Prostate gland (tissue), 2 donors: ENCODE measurements around the gene MAML2. TPM values are rescaled to one million over a fixed set of nuclear protein-coding genes. Genes with fewer than 3 reads are reported as not detected.

Source experiments
- DNase-seq: peaks from one replicate; pipeline ENCODE4 v3.0.0-alpha.2; 2019; ENCODE audit warnings: low spot score
- H3K27ac ChIP-seq, 2 donors: fragments of 200-600 bp; sonication (generic); 2 replicates each; pipeline ENCODE4 v1.5.1; 2017 to 2019
- H3K27me3 ChIP-seq: fragments of 200-600 bp; sonication (generic); replicated peaks from 2 replicates; pipeline ENCODE4 v1.5.1; 2019; ENCODE audit not compliant: insufficient read depth
- H3K36me3 ChIP-seq, 2 donors: fragments of 200-600 bp; sonication (generic); 1 replicate in 1 of 2; 2 replicates in 1 of 2; pipeline versions ENCODE4 v1.5.1 to v1.8.1; 2017 to 2019
- H3K4me1 ChIP-seq: fragments of 200-600 bp; sonication (generic); replicated peaks from 2 replicates; pipeline ENCODE4 v1.5.1; 2019
- H3K4me3 ChIP-seq, 2 donors: fragments of 200-600 bp; sonication (generic); 2 replicates each; pipeline ENCODE4 v1.5.1; 2017 to 2019
- H3K9me3 ChIP-seq: fragments of 200-600 bp; sonication (generic); 2 replicates; pipeline ENCODE4 v1.5.1; 2017
- POLR2A ChIP-seq: fragments of 450-650 bp; IDR thresholded peaks from one replicate; pipeline ENCODE4 v1.6.1; 2016; ENCODE audit warnings: antibody characterized with exemption, mild to moderate bottlenecking
- POLR2AphosphoS5 ChIP-seq: sonication (generic); formaldehyde crosslinking; IDR thresholded peaks from one replicate; pipeline ENCODE4 v1.6.1; 2017; ENCODE audit warnings: antibody characterized with exemption
- WGBS: methylation state at CpG from one replicate; pipeline ENCODE4 v1.1.5; 2018; 5-methylcytosine and 5-hydroxymethylcytosine counted together
- intact Hi-C: fragments of 100-400 bp; cut with DNase I; formaldehyde crosslinking; loops from one replicate; pipeline ENCODE4 v1.14.2; 2022
- total RNA-seq, 2 donors: library from RNA; depleted of rRNA; stranded (reverse); fragments of >200 nt; gene quantifications; one replicate each; pipeline ENCODE4 v1.1.0, GENCODE V29; 2016
- TF ChIP-seq, protein P1 (sequence below), 4 experiments: fragments of 200-600 bp in 2 of 4; fragments of 450-650 bp in 2 of 4; sonication (generic) in 2 of 4; IDR thresholded peaks; 1 replicate in 3 of 4; 2 replicates in 1 of 4; pipeline ENCODE4 v1.5.1; 2016 to 2019; ENCODE audit warnings: antibody characterized with exemption in 4 of 4, mild to moderate bottlenecking in 2 of 4, moderate library complexity in 2 of 4

The MAML2 gene
- total RNA-seq, 2 donors from 2014 or later = 28.9 to 30.4 TPM

- Histone ChIP-seq H3K4me1 (peaks cover 4% of the 10 kb centered on the region), H3K9me3 (no peaks in the 10 kb centered on the region)
- WGBS = 87% methylated on average over 2 of the region's 2 CpGs
Observed at GRCh38 chr11:96211436-96211835, 131.6 kb downstream of the MAML2 start.

DNA sequence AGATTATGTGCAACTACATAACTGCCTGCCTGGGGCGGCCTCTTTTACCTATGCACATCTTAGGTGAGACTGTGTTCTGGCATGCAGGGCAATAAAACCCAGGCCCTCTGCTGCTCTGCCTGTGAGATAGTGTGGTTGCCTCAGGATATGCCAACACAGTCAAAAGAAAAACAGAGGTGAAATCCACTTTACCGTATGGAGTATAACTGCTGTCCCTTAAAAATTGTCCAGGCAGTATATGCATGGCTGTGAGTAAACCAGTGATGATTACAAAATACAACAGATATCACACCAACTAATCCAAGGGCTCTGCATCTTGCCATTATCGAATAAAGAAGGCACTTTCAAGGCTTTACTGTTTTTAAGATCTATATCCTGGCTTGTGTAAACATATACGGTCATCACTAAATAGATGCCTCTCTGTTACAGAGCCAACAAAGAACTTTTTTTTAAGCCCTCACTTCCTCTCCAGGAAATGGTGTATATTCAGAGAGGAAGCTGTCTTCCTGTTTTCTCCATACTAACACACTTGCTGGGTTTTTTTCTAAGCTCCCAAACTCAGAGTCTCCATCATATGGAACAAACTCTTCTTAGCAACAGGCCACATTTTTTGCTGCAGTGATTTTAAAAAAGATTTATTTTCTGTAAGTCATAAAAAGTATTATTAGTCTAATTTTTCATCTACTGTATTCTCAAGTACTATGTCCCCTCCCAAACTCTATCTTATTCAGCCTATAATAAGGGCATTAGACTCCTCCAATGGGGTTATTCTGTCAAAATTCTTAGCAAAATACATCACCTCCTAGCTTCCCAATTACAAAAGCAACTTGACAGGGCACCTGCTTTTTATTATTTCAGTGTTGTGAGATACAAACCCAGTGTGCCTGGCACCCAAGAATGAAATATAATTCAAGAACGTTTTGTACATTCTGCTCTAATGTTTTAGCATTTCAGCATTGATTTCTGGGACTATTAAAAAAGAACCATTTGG lies 135.2 kb downstream of the MAML2 start:
- no peaks in the 10 kb centered on the region for H3K9me3 ChIP-seq
- WGBS = 18% methylated on average over 5 of the region's 5 CpGs
- no peaks in the 10 kb centered on the region for H3K4me1 ChIP-seq
- no peaks in the 10 kb centered on the region for H3K36me3 ChIP-seq
- intact Hi-C loops = no loop called here
- H3K27me3 ChIP-seq = no peaks in the 10 kb centered on the region
- peak; percentile 73 for DNase-seq
- TF ChIP-seq POLR2AphosphoS5 (peak; percentile 29), POLR2A (no peak)
- TF ChIP-seq, protein P1, sequence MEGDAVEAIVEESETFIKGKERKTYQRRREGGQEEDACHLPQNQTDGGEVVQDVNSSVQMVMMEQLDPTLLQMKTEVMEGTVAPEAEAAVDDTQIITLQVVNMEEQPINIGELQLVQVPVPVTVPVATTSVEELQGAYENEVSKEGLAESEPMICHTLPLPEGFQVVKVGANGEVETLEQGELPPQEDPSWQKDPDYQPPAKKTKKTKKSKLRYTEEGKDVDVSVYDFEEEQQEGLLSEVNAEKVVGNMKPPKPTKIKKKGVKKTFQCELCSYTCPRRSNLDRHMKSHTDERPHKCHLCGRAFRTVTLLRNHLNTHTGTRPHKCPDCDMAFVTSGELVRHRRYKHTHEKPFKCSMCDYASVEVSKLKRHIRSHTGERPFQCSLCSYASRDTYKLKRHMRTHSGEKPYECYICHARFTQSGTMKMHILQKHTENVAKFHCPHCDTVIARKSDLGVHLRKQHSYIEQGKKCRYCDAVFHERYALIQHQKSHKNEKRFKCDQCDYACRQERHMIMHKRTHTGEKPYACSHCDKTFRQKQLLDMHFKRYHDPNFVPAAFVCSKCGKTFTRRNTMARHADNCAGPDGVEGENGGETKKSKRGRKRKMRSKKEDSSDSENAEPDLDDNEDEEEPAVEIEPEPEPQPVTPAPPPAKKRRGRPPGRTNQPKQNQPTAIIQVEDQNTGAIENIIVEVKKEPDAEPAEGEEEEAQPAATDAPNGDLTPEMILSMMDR (IDR thresholded peaks at IDR 0.05) = no peak
- no peak overlapping the region for H3K4me3 ChIP-seq
- H3K27ac ChIP-seq = peak overlapping the region; percentile 7 to 52

More at GRCh38 chr11:96211436-96211835, 131.6 kb downstream of the MAML2 start:
- Histone ChIP-seq H3K36me3 (no peaks in the 10 kb centered on the region), H3K4me3 (no peak overlapping the region), H3K27me3 (no peaks in the 10 kb centered on the region), H3K27ac (peak overlapping the region in 1 of 2 donors; percentile 16)
- DNase-seq = no peak
- intact Hi-C loops = no loop called here
- TF ChIP-seq, protein P1 (IDR thresholded peaks at IDR 0.05) = no peak
- no peak for TF ChIP-seq POLR2A
- no peak for TF ChIP-seq POLR2AphosphoS5

- no peak for TF ChIP-seq POLR2AphosphoS5
- TF ChIP-seq POLR2A = no peak
- TF ChIP-seq, protein P1 (IDR thresholded peaks at IDR 0.05) = no peak
- Histone ChIP-seq H3K27ac (peak overlapping the region; percentile 4 to 7), H3K4me1 (no peaks in the 10 kb centered on the region), H3K36me3 (no peaks in the 10 kb centered on the region), H3K27me3 (no peaks in the 10 kb centered on the region), H3K4me3 (no peak overlapping the region), H3K9me3 (no peaks in the 10 kb centered on the region)
- WGBS = 72% methylated on average over 2 of the region's 2 CpGs
- no peak for DNase-seq
- intact Hi-C loops = no loop called here
Observed at GRCh38 chr11:96206955-96207354, 136.0 kb downstream of the MAML2 start.

DNA sequence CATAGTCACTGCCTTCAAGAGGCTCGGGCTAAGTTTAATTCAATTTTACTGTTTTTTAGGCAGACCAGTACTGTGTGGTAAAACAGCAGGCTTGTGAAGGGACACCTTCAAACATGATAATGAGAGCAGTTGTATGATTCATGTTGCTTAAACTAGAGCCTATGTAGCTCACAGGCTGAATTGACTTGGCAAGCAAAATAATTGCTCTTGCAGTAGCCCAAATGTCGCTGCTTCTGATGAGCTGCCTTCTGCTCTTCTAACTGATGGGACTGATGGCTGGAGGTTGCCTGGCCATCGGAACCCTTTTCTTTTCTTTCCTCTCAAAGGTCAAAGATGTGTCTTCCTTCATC lies 137.6 kb downstream of the MAML2 start:
- Histone ChIP-seq H3K9me3 (no peaks in the 10 kb centered on the region), H3K27ac (no peak overlapping the region), H3K27me3 (no peaks in the 10 kb centered on the region), H3K4me1 (no peaks in the 10 kb centered on the region), H3K4me3 (no peak overlapping the region), H3K36me3 (no peaks in the 10 kb centered on the region)
- WGBS = 89% methylated on average over 3 of the region's 3 CpGs
- intact Hi-C loops = no loop called here
- TF ChIP-seq POLR2AphosphoS5 (no peak), POLR2A (no peak)
- TF ChIP-seq, protein P1 (IDR thresholded peaks at IDR 0.05) = no peak
- no peak for DNase-seq
